ENCODE measurements around the gene COASY.
"Not testable (repeated sequence)": the region's sequence is repeated elsewhere in the genome, so short reads cannot be mapped to it uniquely, and the experiment has no call there.

Gene COASY

GRCh38 chr17:42535155-42536047 lies 26.5 kb upstream of the COASY start:
- DNase-seq = no peak

- DNase-seq = peak; percentile 93
These were observed 25.9 kb upstream of the COASY start, which contains the start of gene NAGLU for GRCh38 chr17:42536048-42536371. TSS of gene NAGLU (plus strand) at chr17:42536241. CDS start at chr17:42536273, 32 bp downstream.

DNA sequence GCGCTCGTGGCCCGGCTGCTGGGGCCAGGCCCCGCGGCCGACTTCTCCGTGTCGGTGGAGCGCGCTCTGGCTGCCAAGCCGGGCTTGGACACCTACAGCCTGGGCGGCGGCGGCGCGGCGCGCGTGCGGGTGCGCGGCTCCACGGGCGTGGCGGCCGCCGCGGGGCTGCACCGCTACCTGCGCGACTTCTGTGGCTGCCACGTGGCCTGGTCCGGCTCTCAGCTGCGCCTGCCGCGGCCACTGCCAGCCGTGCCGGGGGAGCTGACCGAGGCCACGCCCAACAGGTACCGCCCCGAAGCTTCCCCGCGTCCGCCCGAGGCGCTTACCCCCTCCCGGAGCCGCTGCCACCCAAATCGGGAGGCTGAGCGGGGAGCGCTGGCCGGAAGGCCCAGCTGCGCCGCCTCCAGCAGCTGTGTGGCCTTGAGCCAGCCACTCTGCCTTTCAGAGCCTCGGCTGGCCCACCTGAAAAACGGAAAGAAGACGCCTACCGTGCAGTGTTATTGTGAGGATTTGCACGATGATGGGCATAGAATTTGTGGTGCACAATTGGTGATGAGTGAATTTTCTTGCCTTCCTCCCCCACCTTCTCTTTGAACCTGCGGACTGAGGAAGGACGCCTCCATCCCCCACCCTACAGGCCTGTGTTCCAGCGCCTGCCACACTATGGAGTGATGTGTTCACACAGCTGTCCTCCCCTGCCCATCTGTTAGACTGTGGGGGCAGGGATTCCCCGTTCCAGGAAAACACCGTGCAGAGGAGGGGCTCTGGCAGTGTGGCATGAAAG lies 25.4 kb upstream of the COASY start:
- DNase-seq = peak; percentile 84

GRCh38 chr17:42537156-42537805 lies 24.7 kb upstream of the COASY start:
- DNase-seq = no peak

- no peak for DNase-seq
These were observed 24.0 kb upstream of the COASY start for GRCh38 chr17:42537826-42538451.

GRCh38 chr17:42538482-42538881 lies 23.5 kb upstream of the COASY start:
- DNase-seq = no peak

- DNase-seq = not testable (repeated sequence)
These were observed 21.4 kb upstream of the COASY start for GRCh38 chr17:42540558-42540957.

DNA sequence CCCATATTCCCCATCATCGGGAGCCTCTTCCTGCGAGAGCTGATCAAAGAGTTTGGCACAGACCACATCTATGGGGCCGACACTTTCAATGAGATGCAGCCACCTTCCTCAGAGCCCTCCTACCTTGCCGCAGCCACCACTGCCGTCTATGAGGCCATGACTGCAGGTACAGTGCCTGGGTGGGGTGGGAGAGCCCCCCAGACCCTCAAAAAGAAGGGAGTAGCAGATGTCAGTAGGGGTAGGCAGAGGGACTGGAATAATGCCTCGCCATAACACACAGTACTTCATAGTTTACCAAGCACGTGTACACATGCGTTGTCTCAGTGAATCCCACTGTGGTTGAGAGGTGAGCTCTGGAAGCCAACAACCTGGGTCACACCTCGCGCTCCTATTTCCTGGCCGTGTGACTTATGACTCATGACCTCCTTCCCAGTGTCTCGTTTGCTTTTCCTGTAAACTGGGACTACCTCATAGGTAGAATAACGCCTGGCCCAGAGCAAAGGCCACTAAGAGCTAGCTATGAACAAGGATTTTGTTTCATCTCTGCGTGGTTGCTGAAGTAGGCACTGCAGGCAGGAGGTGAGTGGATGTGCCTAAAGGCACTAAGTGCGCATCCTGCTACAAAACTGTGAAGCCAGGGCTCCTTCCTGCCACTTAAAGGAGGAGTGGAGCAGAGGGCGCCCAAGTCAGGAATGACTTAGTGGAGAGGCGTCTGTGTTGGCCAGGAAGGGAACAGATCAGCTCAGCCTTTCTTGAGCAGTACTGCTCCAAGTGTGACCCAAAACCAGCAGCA lies 20.7 kb upstream of the COASY start:
- DNase-seq = peak; percentile 57

- no peak for DNase-seq
These were observed 18.5 kb upstream of the COASY start for GRCh38 chr17:42543190-42544079.

DNA sequence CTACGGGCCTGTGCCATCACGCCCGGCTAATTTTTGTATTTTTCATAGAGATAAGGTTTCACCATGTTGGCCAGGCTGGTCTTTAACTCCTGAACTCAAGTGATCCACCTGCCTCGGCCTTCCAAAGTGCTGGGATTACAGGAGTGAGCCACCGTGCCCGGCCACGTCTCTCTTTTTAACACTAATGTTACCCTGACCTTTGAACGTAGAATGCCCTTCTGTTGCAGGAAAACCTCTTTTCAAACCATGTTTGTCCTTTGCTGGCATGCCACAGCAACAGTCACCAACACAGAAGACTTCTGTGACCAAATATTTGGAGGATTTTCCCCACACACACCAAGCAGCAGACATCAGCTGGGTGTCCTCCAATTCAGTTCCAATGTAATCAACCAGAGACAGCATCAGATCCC lies 17.1 kb upstream of the COASY start:
- DNase-seq = no peak

DNA sequence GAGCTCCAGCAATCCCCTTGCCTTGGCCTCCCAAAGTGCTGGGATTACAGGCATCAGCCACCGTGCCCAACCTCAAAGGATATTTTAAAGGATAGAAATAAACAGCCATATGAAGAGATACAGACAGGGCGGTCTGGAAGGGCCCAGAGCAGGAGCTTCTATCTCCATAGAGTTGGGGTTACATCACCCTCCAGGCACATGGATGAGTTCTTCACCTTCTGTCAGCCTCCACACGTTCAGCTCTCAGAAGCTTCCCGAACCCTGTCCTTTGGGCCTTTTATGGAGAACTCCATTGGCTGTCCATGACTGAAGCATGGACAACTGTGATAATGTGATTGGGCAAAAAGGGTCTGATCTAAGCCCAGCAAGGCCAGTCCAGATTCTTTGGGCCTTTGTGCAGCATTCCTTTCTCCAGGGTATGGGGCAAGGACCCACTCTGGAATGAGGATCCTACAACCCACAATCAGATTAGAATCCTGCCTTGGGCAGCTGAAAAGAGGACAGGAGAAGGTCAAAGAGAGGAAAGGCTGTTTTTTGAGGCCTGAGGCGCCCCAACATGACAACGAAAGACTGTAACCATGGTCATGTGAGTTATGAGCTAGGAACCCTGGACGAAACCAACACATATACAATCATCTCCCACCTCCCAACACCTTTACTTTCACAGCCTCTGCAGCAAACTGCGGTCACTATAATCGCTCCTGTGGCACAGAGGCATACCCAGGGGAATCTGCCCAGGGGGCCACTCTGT lies 16.0 kb upstream of the COASY start:
- DNase-seq = not testable (repeated sequence)

GRCh38 chr17:42547001-42547461 lies 14.9 kb upstream of the COASY start:
- no peak for DNase-seq

DNA sequence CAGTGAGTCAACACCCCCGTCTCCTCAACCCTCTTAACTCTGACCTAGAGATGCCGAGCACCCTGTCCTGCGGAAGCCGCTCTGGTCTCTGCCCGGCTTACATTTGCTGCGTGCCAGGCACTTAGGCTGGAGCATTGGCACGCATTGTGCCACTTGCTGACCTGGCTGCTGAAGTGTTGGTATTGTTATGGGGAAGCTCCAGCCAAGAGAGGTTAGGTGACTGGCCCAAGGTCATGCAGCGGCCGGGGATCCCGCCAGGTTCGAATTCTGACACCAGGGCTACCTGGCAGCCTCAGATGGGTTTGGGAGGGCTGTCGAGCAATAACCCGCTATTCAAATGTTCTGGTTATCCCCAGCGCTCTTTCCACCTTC lies 14.3 kb upstream of the COASY start:
- no peak for DNase-seq

GRCh38 chr17:42548070-42548837 lies 13.7 kb upstream of the COASY start:
- DNase-seq = peak; percentile 82

GRCh38 chr17:42548993-42549755 lies 12.8 kb upstream of the COASY start:
- DNase-seq = no peak

DNA sequence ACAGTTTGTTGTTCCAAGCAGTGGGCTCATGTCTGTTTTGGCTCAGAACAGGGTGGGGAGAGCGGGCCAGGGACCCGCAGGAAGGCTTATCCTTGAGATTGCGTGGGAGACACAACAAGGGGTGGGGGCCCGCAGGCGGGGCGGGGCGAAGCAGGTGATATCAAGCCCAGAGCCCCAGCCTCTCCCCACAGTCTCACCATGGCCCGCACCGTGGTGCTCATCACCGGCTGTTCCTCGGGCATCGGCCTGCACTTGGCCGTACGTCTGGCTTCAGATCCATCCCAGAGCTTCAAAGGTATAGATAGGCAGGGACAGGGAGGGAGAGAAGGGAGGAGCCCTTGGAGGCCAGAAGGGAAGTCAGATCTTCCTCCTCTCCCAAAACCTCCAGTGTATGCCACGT lies 9.2 kb upstream of the COASY start, which contains the start of gene HSD17B1:
TSS of gene HSD17B1 (plus strand) at position 188 of the 400 bp plus-strand sequence. CDS start at position 199, 11 bp downstream.
- not testable (repeated sequence) for DNase-seq

DNA sequence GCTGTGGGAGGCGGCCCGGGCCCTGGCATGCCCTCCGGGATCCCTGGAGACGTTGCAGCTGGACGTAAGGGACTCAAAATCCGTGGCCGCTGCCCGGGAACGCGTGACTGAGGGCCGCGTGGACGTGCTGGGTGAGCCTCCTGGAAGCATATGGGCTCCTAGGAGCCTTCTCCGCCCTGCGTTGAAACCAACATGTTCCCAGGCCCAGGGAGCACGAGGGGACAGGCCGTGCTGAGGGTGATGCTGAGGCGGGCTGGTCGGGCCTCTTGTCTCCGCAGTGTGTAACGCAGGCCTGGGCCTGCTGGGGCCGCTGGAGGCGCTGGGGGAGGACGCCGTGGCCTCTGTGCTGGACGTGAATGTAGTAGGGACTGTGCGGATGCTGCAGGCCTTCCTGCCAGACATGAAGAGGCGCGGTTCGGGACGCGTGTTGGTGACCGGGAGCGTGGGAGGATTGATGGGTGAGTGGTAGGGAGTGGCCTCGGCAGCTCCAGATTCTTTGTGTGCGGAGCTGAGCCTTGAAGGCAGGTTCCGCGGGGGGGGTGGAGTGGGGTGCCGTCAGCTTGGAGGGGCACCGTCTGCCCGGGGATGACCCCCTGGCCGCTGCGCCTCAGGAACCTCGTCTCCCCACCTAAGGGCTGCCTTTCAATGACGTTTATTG lies 8.7 kb upstream of the COASY start:
- no peak for DNase-seq

DNA sequence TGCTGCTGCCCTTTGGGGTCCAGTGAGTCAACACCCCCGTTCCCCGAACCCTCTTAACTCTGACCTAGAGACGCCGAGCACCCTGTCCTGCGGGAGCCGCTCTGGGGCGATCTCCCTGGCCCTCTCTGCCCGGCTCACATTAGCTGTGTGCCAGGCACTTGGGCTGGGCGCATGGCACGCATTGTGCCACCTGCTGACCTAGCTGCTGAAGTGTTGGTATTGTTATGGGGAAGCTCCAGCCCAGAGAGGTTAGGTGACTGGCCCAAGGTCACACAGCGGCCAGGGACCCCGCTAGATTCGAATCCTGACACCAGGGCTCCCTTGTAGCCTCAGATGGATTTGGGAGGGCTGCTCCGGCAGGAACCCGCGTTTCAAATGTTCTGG lies 8.1 kb upstream of the COASY start:
- DNase-seq = peak; percentile 42
